Smooth muscle cell (in vitro differentiated cells): ENCODE data around the gene F2RL2. TPM values are rescaled to one million over a fixed set of nuclear protein-coding genes. Genes with fewer than 3 reads are reported as not detected.

Experiments
- DNase-seq: peaks from one replicate; lab custom pipeline; 2025; ENCODE audit not compliant: unreplicated experiment; lab: John Stamatoyannopoulos, UW
- H2AFZ ChIP-seq: fragments of 200-600 bp; sonication (generic); 2 replicates; pipeline ENCODE4 v1.6.0; 2016; ENCODE audit warnings: antibody characterized with exemption, low read depth, mild to moderate bottlenecking
- H3F3A ChIP-seq: fragments of 200-600 bp; sonication (generic); 2 replicates; pipeline ENCODE4 v1.6.0; 2017; ENCODE audit warnings: antibody characterized with exemption, low read depth
- H3K27ac ChIP-seq: fragments of 200-600 bp; sonication (generic); 2 replicates; pipeline ENCODE4 v1.5.1; 2016; ENCODE audit warnings: low read depth, mild to moderate bottlenecking
- H3K27me3 ChIP-seq: fragments of 200-600 bp; sonication (generic); 2 replicates; pipeline ENCODE4 v1.6.1; 2016; ENCODE audit warnings: low read depth, mild to moderate bottlenecking
- H3K36me3 ChIP-seq: fragments of 200-600 bp; sonication (generic); 2 replicates; pipeline ENCODE4 v1.5.1; 2016; ENCODE audit warnings: low read depth
- H3K4me1 ChIP-seq: fragments of 200-600 bp; sonication (generic); 2 replicates; pipeline ENCODE4 v1.5.1; 2016; ENCODE audit warnings: low read depth
- H3K4me2 ChIP-seq: fragments of 200-600 bp; sonication (generic); 2 replicates; pipeline ENCODE4 v1.6.0; 2016; ENCODE audit warnings: mild to moderate bottlenecking
- H3K4me3 ChIP-seq: fragments of 200-600 bp; sonication (generic); 2 replicates; pipeline ENCODE4 v1.5.1; 2016; ENCODE audit warnings: mild to moderate bottlenecking
- H3K79me2 ChIP-seq: fragments of 200-600 bp; sonication (generic); 2 replicates; pipeline ENCODE4 v1.6.0; 2016; ENCODE audit warnings: low read depth, mild to moderate bottlenecking
- H3K9ac ChIP-seq: fragments of 200-600 bp; sonication (generic); 2 replicates; pipeline ENCODE4 v1.6.0; 2016; ENCODE audit warnings: low read depth
- H3K9me3 ChIP-seq: fragments of 200-600 bp; sonication (generic); replicated peaks from 2 replicates; pipeline ENCODE4 v1.5.1; 2016; ENCODE audit warnings: low read depth
- H4K20me1 ChIP-seq: fragments of 200-600 bp; sonication (generic); 2 replicates; pipeline ENCODE4 v1.6.0; 2016; ENCODE audit warnings: low read depth
- CTCF ChIP-seq: fragments of 200-600 bp; sonication (generic); IDR thresholded peaks from 2 replicates; pipeline ENCODE4 v1.5.1; 2017; ENCODE audit warnings: borderline replicate concordance, mild to moderate bottlenecking, antibody characterized with exemption; ENCODE audit not compliant: insufficient read depth, poor library complexity, severe bottlenecking
- WGBS: methylation state at CpG from one replicate; pipeline ENCODE4 v1.1.7; 2016; ENCODE audit warnings: low lambda C conversion rate; 5-methylcytosine and 5-hydroxymethylcytosine counted together
- polyA plus RNA-seq: library from polyadenylated mRNA; unstranded; fragments of >200 nt; fragmentation: Nextera tagmentation; extraction: Ambion mirVana; gene quantifications from 2 replicates; pipeline ENCODE4 v1.2.1, GENCODE V29; 2016
- total RNA-seq: library from RNA; depleted of rRNA; stranded (reverse); fragments of >200 nt; gene quantifications from 2 replicates; pipeline ENCODE4 v1.2.3, GENCODE V29; 2014

Gene F2RL2
- total and polyA plus RNA-seq, 2 experiments from 2014 or later, result 1.4 TPM; not detected in 1

- DNase-seq, result no peak
- Histone ChIP-seq H4K20me1 (no peaks in the 10 kb centered on the region), H3K4me2 (no peak overlapping the region), H3K4me1 (no peaks in the 10 kb centered on the region), H2AFZ (no peak overlapping the region), H3F3A (no peaks in the 10 kb centered on the region), H3K36me3 (no peaks in the 10 kb centered on the region), H3K9ac (no peak overlapping the region), H3K9me3 (no peaks in the 10 kb centered on the region), H3K4me3 (no peak overlapping the region), H3K27ac (no peak overlapping the region), H3K79me2 (no peaks in the 10 kb centered on the region), H3K27me3 (no peaks in the 10 kb centered on the region)
- 81% methylated on average over 5 of the region's 5 CpGs for WGBS
- no peak for TF ChIP-seq CTCF
These were observed 46.0 kb upstream of the F2RL2 start for GRCh38 chr5:76669245-76669644.

GRCh38 chr5:76667495-76667894 lies 44.3 kb upstream of the F2RL2 start:
- no peak for TF ChIP-seq CTCF
- 82% methylated on average over 2 of the region's 2 CpGs for WGBS
- Histone ChIP-seq H4K20me1 (no peaks in the 10 kb centered on the region), H3K79me2 (no peaks in the 10 kb centered on the region), H3K36me3 (no peaks in the 10 kb centered on the region), H3K9ac (no peak overlapping the region), H3K27me3 (no peaks in the 10 kb centered on the region), H3F3A (no peaks in the 10 kb centered on the region), H3K9me3 (no peaks in the 10 kb centered on the region), H3K4me2 (no peak overlapping the region), H2AFZ (no peak overlapping the region), H3K4me1 (no peaks in the 10 kb centered on the region), H3K4me3 (no peak overlapping the region), H3K27ac (no peak overlapping the region)
- DNase-seq, result no peak

GRCh38 chr5:76664079-76664478 lies 40.9 kb upstream of the F2RL2 start:
- TF ChIP-seq CTCF, result no peak
- no peaks in the 10 kb centered on the region for H4K20me1 ChIP-seq
- H3K27me3 ChIP-seq, result no peaks in the 10 kb centered on the region
- H3K4me3 ChIP-seq, result no peak overlapping the region
- no peaks in the 10 kb centered on the region for H3K36me3 ChIP-seq
- no peak overlapping the region for H2AFZ ChIP-seq
- no peak for DNase-seq
- H3K9me3 ChIP-seq, result no peaks in the 10 kb centered on the region
- no peaks in the 10 kb centered on the region for H3K4me1 ChIP-seq
- H3K27ac ChIP-seq, result no peak overlapping the region
- H3K4me2 ChIP-seq, result no peak overlapping the region
- no peak overlapping the region for H3K9ac ChIP-seq
- WGBS, result 96% methylated on average over 6 of the region's 6 CpGs
- no peaks in the 10 kb centered on the region for H3K79me2 ChIP-seq
- no peaks in the 10 kb centered on the region for H3F3A ChIP-seq

GRCh38 chr5:76663573-76663972 lies 40.4 kb upstream of the F2RL2 start:
- no peak for DNase-seq
- no peak overlapping the region for H3K4me3 ChIP-seq
- no peaks in the 10 kb centered on the region for H3K79me2 ChIP-seq
- no peaks in the 10 kb centered on the region for H3K4me1 ChIP-seq
- no peaks in the 10 kb centered on the region for H3K36me3 ChIP-seq
- no peaks in the 10 kb centered on the region for H4K20me1 ChIP-seq
- H2AFZ ChIP-seq, result no peak overlapping the region
- no peak overlapping the region for H3K9ac ChIP-seq
- H3K9me3 ChIP-seq, result no peaks in the 10 kb centered on the region
- no peaks in the 10 kb centered on the region for H3F3A ChIP-seq
- WGBS, result 90% methylated on average over 3 of the region's 3 CpGs
- H3K27ac ChIP-seq, result no peak overlapping the region
- H3K27me3 ChIP-seq, result no peaks in the 10 kb centered on the region
- no peak overlapping the region for H3K4me2 ChIP-seq
- no peak for TF ChIP-seq CTCF
